ENCODE results near the gene CLCNKA. TPM values are rescaled to one million over a fixed set of nuclear protein-coding genes. Genes with fewer than 3 reads are reported as not detected.

CLCNKA gene
- total RNA-seq, 1 donor from 2014 or later: under 0.01 TPM

DNA sequence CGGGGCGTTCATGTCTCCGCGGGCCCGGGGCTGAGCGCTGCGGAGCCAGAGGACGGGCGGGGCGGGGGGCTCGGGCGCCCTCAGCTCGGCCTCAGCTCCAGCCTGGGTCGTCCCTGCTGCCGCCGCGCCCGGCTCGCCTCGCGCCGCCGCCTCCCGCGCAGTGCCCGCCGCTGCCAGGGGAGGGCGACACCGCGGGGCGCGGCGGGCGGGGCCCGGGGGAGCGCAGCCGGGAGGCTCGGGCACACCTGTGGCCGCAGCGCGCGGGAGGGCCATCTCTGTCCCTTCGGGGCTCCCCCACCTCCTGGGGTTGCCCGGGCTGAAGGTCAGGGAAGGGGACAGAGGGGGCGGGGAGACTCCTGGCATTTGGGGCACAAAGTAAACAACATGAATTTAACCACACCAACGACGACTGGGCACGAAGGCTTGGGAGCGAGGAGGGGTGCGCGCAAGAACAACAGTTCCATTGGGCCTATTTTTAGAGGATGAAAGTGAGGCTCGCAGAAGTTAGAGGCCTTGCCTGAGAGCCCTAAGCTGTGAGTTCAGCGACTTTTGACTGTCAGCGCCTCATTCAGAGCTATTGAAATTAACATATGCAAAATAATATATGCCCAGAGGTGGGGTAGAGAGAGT, 51.8 kb downstream of the CLCNKA start, which contains the start of gene FAM131C:
Gene FAM131C (minus strand): TSS at position 162 of the 630 bp plus-strand sequence. CDS start 209 bp downstream, outside the sequence.
- no peaks in the 10 kb centered on the region for H3K9me3 ChIP-seq (ENCODE audit: control insufficient read depth in 3 of 3, low read length in 3 of 3)
- H3K9ac ChIP-seq (ENCODE audit: low read depth in 1 of 3, low read length in 3 of 3): peak within 1 kb of the TSS in 1 of 3 donors; percentile 16
- peaks cover 4 to 27% (median 19%) of the 10 kb centered on the region in 3 donors for H3K4me1 ChIP-seq (ENCODE audit: control insufficient read depth in 3 of 3, insufficient read depth in 3 of 3, low read length in 3 of 3)
- peak within 1 kb of the TSS in 1 of 3 donors; percentile 41 for H3K4me3 ChIP-seq (ENCODE audit: low read length in 3 of 3)
- no peaks in the 10 kb centered on the region for H3K36me3 ChIP-seq (ENCODE audit: control insufficient read depth in 3 of 3, insufficient read depth in 3 of 3, low read length in 3 of 3)
- H3K27me3 ChIP-seq (ENCODE audit: control insufficient read depth in 3 of 3, insufficient read depth in 3 of 3, low read length in 3 of 3): peaks cover 7 to 35% (median 9%) of the 10 kb centered on the region in 3 donors
- H3K27ac ChIP-seq (ENCODE audit: low read depth, low read length): no peak within 1 kb of the TSS

- peaks cover 7 to 35% (median 9%) of the 10 kb centered on the region in 3 donors for H3K27me3 ChIP-seq (ENCODE audit: control insufficient read depth in 3 of 3, insufficient read depth in 3 of 3, low read length in 3 of 3)
- H3K4me1 ChIP-seq (ENCODE audit: control insufficient read depth in 3 of 3, insufficient read depth in 3 of 3, low read length in 3 of 3): peaks cover 8 to 27% (median 22%) of the 10 kb centered on the region in 3 donors
- no peaks in the 10 kb centered on the region for H3K36me3 ChIP-seq (ENCODE audit: control insufficient read depth in 3 of 3, insufficient read depth in 3 of 3, low read length in 3 of 3)
- no peak overlapping the region for H3K4me3 ChIP-seq (ENCODE audit: low read length in 3 of 3)
- H3K9me3 ChIP-seq (ENCODE audit: control insufficient read depth in 3 of 3, low read length in 3 of 3): no peaks in the 10 kb centered on the region
- H3K27ac ChIP-seq (ENCODE audit: low read depth, low read length): no peak overlapping the region
- no peak overlapping the region for H3K9ac ChIP-seq (ENCODE audit: low read depth in 1 of 3, low read length in 3 of 3)
Measured at GRCh38 chr1:16074217-16074616, 52.4 kb downstream of the CLCNKA start.

DNA sequence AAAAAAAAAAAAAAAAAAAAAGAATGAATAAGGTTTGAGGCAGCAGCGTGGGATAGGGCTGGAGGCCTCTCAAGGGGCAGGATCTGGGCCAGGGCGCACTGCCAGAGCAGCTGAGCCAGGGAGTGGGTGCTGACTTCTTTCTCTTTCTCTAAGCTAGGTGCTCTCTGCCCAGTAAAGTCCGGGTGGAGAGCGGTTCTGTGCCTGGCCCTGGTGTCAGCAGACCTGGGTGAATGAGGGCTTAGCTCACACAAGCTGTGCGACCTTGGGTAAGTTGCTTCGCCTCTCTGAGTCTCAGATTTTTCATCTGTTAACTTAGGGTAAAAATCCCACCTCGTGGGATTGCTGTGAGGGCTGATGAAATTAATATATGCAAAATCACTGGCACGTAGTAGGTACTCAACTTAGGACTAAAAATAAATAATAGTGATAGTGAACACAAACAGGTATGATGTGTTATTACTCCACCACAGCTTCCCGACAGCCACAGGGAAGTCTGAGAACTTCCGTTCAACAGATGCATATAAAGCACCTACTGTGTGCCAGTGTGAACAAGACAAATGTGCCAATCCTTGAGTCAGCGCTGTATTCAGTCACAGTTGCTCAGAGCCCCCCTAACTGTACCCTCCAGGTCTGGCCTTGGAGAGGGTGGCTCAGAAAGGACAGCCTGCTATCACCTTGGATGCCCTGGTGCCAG, 53.6 kb downstream of the CLCNKA start:
- H3K9ac ChIP-seq (ENCODE audit: low read depth in 1 of 3, low read length in 3 of 3): peak overlapping the region in 1 of 3 donors; percentile 33
- H3K4me3 ChIP-seq (ENCODE audit: low read length in 3 of 3): no peak overlapping the region
- H3K9me3 ChIP-seq (ENCODE audit: control insufficient read depth in 3 of 3, low read length in 3 of 3): no peaks in the 10 kb centered on the region
- no peak overlapping the region for H3K27ac ChIP-seq (ENCODE audit: low read depth, low read length)
- H3K27me3 ChIP-seq (ENCODE audit: control insufficient read depth in 3 of 3, insufficient read depth in 3 of 3, low read length in 3 of 3): peaks cover 7 to 35% (median 9%) of the 10 kb centered on the region in 3 donors
- H3K4me1 ChIP-seq (ENCODE audit: control insufficient read depth in 3 of 3, insufficient read depth in 3 of 3, low read length in 3 of 3): peaks cover 10 to 30% (median 23%) of the 10 kb centered on the region in 3 donors
- H3K36me3 ChIP-seq (ENCODE audit: control insufficient read depth in 3 of 3, insufficient read depth in 3 of 3, low read length in 3 of 3): no peaks in the 10 kb centered on the region

- Histone ChIP-seq H3K4me1 (ENCODE audit: control insufficient read depth in 3 of 3, insufficient read depth in 3 of 3, low read length in 3 of 3) (peaks cover 10 to 30% (median 23%) of the 10 kb centered on the region in 3 donors), H3K9me3 (ENCODE audit: control insufficient read depth in 3 of 3, low read length in 3 of 3) (no peaks in the 10 kb centered on the region), H3K4me3 (ENCODE audit: low read length in 3 of 3) (no peak overlapping the region), H3K9ac (ENCODE audit: low read depth in 1 of 3, low read length in 3 of 3) (peak overlapping the region in 1 of 3 donors; percentile 33), H3K27ac (ENCODE audit: low read depth, low read length) (no peak overlapping the region), H3K27me3 (ENCODE audit: control insufficient read depth in 3 of 3, insufficient read depth in 3 of 3, low read length in 3 of 3) (peaks cover 7 to 30% (median 9%) of the 10 kb centered on the region in 3 donors), H3K36me3 (ENCODE audit: control insufficient read depth in 3 of 3, insufficient read depth in 3 of 3, low read length in 3 of 3) (no peaks in the 10 kb centered on the region)
Measured at GRCh38 chr1:16076031-16076864, 54.4 kb downstream of the CLCNKA start.

GRCh38 chr1:16076865-16077238, 55.0 kb downstream of the CLCNKA start:
- peaks cover 7 to 29% (median 9%) of the 10 kb centered on the region in 3 donors for H3K27me3 ChIP-seq (ENCODE audit: control insufficient read depth in 3 of 3, insufficient read depth in 3 of 3, low read length in 3 of 3)
- peaks cover 10 to 30% (median 25%) of the 10 kb centered on the region in 3 donors for H3K4me1 ChIP-seq (ENCODE audit: control insufficient read depth in 3 of 3, insufficient read depth in 3 of 3, low read length in 3 of 3)
- H3K4me3 ChIP-seq (ENCODE audit: low read length in 3 of 3): no peak overlapping the region
- no peaks in the 10 kb centered on the region for H3K9me3 ChIP-seq (ENCODE audit: control insufficient read depth in 3 of 3, low read length in 3 of 3)
- no peak overlapping the region for H3K9ac ChIP-seq (ENCODE audit: low read depth in 1 of 3, low read length in 3 of 3)
- no peak overlapping the region for H3K27ac ChIP-seq (ENCODE audit: low read depth, low read length)
- H3K36me3 ChIP-seq (ENCODE audit: control insufficient read depth in 3 of 3, insufficient read depth in 3 of 3, low read length in 3 of 3): no peaks in the 10 kb centered on the region

DNA sequence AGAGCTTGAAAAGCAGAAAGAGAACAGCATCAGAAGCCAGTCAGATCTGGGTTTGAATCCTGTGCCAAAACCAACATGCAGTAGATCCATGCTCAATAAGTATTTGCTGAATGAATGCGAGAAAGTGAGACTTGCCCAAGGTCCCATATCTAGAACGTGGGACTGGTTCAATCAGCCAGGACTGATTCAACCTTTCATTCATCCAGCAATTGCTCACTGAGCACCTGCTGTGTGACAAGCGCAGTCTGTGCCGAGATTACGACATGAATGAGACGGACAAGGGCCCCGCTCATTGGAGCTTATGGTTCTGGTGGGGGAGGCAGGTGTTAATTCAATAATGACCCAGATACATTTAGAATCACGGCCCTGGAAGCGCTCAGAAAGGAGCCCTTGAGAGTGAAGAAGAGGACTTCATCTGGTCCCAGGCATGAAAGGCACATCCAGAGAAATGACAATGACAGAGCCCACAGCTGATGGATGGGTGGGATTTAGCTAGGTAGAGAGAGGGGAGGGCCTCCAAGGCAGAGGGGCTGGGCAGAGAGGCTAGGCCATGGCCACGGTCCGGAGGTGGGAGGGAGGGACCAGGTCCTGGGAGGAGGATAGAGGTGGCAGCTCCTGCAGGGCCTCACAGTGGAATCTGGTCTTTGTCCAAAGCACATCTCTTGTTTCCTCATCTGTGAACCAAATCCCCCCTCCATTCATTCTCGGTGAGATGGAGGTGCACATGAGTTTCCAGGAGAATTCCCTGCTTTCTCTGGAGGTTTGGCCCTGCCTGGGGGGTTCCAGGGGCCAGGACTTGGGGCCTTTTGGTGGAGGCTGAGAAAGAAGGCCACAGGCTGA, 55.8 kb downstream of the CLCNKA start:
- Histone ChIP-seq H3K9ac (ENCODE audit: low read depth in 1 of 3, low read length in 3 of 3) (no peak overlapping the region), H3K4me3 (ENCODE audit: low read length in 3 of 3) (no peak overlapping the region), H3K27ac (ENCODE audit: low read depth, low read length) (no peak overlapping the region), H3K36me3 (ENCODE audit: control insufficient read depth in 3 of 3, insufficient read depth in 3 of 3, low read length in 3 of 3) (no peaks in the 10 kb centered on the region), H3K4me1 (ENCODE audit: control insufficient read depth in 3 of 3, insufficient read depth in 3 of 3, low read length in 3 of 3) (peaks cover 10 to 30% (median 28%) of the 10 kb centered on the region in 3 donors), H3K9me3 (ENCODE audit: control insufficient read depth in 3 of 3, low read length in 3 of 3) (no peaks in the 10 kb centered on the region), H3K27me3 (ENCODE audit: control insufficient read depth in 3 of 3, insufficient read depth in 3 of 3, low read length in 3 of 3) (peaks cover 3 to 21% (median 9%) of the 10 kb centered on the region in 3 donors)

DNA sequence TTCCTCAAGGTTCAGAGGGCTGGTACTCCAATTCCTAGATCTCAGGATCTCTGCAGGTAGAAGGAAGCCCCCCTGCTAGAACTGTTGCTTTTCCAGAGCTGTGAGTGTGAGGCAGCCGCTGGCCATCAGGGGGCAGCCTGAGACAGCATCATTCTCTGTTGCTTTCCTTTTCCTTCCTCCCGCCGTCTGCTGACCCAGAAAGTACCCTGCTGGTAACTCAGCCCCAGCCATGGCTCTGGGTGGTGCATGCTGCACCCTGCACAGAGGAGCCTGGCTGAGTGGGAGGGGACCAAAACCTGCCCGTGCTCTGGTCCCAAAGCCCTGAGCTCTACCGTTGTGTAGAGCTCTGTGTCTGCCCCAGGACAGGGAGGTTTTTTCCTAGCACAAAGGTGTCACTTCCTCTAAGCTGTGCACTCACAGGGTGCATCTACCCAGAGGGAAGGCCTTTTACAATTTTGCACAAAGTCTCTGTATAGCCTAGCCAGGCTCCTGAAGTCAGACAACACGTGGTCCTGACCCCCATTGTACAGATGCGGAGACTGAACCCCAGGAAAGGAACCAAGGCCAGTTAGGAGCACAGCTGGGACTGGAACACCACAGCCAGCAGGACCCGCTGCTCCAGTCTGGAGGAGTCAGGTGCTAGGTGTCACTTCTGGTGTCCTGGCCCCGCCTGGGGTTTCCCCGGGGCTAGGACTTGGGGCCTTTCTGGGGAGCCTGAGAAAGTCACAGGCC, 57.3 kb downstream of the CLCNKA start:
- Histone ChIP-seq H3K27me3 (ENCODE audit: control insufficient read depth in 3 of 3, insufficient read depth in 3 of 3, low read length in 3 of 3) (peaks cover 0 to 10% (median 5%) of the 10 kb centered on the region in 3 donors), H3K4me1 (ENCODE audit: control insufficient read depth in 3 of 3, insufficient read depth in 3 of 3, low read length in 3 of 3) (peaks cover 8 to 22% (median 21%) of the 10 kb centered on the region in 3 donors), H3K4me3 (ENCODE audit: low read length in 3 of 3) (peak overlapping the region in 2 of 3 donors; percentile 14 to 30), H3K27ac (ENCODE audit: low read depth, low read length) (no peak overlapping the region), H3K36me3 (ENCODE audit: control insufficient read depth in 3 of 3, insufficient read depth in 3 of 3, low read length in 3 of 3) (no peaks in the 10 kb centered on the region), H3K9me3 (ENCODE audit: control insufficient read depth in 3 of 3, low read length in 3 of 3) (no peaks in the 10 kb centered on the region), H3K9ac (ENCODE audit: low read depth in 1 of 3, low read length in 3 of 3) (peak overlapping the region in 2 of 3 donors; percentile 20 to 62)

DNA sequence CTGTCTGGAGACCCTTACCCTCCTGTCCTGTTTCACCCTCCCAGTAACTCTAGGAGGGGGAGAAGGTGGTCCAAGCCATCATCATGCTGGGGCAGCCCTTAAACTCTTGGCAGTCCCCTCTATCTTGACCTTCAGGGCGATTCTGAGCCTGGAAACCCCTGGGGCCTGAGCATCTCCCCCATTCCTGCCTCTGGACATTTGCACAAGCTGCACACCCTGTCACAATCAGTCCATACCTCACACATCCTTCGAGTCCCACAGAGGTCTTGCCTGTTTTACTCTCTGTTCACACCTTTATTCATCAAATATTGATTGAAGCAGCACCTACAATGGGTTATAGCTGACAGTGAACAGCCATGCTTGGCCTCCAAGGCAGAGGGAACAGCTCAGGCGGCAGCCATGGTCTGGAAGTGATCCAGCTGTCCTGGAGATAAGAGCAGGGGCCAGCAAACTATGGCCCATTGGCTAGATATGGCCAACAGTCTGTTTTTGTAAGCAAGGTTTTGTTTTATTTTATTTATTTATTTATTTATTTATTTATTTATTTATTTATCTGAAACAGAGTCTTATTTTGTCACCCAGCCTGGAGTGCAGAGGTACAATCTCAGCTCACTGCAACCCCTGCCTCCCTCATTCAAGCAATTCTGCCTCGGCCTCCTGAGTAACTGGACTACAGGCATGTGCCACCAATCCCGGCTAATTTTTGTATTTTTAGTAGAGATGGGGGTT, 58.8 kb downstream of the CLCNKA start:
- Histone ChIP-seq H3K27me3 (ENCODE audit: control insufficient read depth in 3 of 3, insufficient read depth in 3 of 3, low read length in 3 of 3) (peaks cover 0 to 6% (median 0%) of the 10 kb centered on the region in 3 donors), H3K4me3 (ENCODE audit: low read length in 3 of 3) (no peak overlapping the region), H3K9ac (ENCODE audit: low read depth in 1 of 3, low read length in 3 of 3) (no peak overlapping the region), H3K27ac (ENCODE audit: low read depth, low read length) (no peak overlapping the region), H3K4me1 (ENCODE audit: control insufficient read depth in 3 of 3, insufficient read depth in 3 of 3, low read length in 3 of 3) (peaks cover 8 to 26% (median 19%) of the 10 kb centered on the region in 3 donors), H3K36me3 (ENCODE audit: control insufficient read depth in 3 of 3, insufficient read depth in 3 of 3, low read length in 3 of 3) (no peaks in the 10 kb centered on the region), H3K9me3 (ENCODE audit: control insufficient read depth in 3 of 3, low read length in 3 of 3) (no peaks in the 10 kb centered on the region)

Measured in skeletal muscle tissue (tissue), 4 donors.